T-helper 22 cell (primary cell): ENCODE measurements around the gene CAMK1D.

Source experiments
- DNase-seq: peaks from one replicate; pipeline ENCODE4 v3.0.0-alpha.2; 2020; ENCODE audit warnings: low read depth

The CAMK1D gene

DNA sequence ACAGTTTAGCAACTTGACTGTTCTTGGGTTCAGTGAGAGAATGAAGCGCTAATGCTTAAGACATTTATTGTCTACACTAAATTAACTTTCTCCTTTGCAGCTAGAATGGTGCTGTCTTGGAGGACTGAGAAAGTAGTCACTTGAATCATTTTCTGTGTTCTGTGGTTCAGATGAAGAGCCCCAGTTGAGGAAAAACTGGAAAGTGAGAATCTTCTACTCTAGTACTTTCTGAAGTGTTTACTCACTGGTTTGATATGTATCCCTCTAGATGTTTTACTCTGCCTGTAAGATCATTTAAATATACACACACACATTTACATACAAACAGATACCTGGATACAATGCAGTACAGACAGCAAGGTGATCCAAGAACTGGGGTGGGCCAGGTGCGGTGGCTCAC lies 308.1 kb downstream of the CAMK1D start:
- DNase-seq: no peak

DNA sequence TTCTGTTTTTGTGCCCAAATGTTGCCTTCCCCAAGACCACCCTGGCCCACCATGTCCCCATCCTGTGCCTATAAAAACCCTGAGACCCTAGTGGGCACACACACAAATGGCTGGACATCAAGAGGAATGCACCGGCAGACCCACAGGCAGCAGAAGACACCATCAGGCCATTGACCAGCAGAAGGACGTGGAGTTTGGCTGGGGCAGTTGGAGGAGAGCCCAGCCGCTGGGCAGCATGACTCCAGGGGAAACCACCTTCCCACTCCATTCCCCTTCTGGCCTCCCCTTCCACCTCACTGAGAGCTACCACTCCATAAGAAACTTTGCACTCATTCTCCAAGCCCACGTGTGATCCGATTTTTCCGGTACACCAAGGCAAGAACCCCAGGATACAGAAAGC lies 309.2 kb downstream of the CAMK1D start:
- no peak for DNase-seq

DNA sequence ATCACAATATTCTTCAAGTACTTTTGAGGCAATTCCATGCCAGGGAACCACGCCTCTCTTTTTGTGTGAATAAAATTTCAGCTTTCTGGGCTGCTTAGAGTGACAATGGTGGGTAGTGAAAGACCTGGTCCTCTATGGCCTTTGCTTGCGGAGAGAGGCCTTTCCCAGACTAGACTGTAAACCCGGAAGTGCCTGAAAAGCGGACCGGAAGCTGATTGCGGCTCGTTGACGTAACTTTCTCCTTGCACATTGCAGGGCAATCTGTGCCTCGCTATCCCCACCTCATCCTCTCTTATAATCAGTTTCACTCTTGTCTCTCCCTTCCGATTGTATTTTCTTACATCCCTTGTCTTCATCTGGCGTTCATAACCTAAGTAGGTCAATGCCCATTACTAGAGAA lies 310.4 kb downstream of the CAMK1D start:
- DNase-seq: no peak

DNA sequence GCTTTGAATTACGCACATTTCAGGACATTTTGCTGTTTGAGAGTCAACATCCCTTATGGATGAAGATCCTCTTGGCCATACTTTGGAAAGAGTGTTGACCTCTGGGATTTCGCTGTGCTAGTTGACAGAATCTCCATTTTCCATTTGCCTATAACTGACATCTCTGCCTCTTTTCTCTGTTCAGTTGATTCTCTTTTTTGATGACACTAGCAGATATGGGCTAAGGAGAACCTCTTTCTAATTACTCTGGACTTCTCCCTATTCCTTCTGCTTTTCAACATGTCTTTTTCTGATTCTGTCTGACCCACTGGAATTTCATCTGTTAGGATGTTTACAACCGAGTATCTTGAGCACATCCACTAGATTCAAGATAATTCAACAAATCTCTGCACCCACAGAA lies 311.5 kb downstream of the CAMK1D start:
- no peak for DNase-seq

DNA sequence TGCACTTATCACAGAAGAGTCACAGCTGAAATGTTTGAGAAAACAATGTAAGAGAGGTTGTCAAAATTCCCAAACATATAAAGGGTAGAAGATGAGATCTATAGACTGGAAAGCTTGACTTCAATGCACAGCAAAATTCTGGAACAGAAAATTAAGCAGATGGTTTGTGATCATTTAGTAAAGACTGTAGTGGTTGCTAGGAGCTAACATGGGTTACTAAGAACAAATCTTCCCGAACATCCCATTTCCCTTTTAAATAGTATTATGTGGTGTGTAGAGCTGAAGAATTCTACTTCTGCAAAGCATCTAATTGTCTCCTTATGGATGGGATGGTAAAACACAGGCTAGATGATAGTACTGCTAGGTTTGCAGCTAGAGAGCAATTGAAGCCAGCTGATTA lies 312.3 kb downstream of the CAMK1D start:
- no peak for DNase-seq

DNA sequence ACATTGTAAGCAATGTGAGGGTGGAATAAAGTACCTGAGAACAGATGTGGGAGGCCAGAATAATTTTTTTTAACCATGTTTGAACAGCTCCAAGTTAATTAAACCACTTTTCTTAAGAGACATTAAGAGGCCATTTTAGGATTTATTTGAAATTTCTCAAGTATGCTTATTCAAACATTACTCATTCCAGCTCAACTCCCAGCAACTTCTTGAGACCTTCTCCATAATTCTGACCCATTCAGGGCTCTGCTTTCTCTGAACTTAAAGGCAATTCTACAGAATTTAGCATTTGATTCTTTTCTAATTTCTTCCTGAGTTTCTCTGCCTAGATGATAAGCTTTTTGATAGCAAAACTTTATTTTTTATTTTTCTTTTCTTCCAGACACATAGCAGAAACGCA lies 314.5 kb downstream of the CAMK1D start:
- DNase-seq: no peak

DNA sequence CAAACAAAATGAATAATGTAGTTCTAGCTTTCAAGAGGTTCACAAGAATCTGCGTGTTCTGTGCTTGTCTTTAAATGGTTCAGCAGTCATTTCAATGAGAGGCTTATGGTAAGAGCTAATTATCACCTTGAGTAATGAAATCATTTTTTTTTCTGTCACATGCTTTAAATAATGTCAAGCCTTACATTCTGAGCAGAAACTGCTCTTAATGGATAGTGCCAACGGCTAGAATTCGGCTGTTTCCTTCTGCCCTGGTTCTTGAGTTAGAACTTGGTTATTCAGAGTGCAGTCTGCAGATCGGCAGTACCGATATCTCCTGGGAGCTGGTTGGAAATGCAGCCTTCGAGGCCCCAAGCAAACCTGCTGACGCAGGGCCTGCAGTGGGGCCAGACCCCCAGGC lies 316.2 kb downstream of the CAMK1D start:
- no peak for DNase-seq

DNA sequence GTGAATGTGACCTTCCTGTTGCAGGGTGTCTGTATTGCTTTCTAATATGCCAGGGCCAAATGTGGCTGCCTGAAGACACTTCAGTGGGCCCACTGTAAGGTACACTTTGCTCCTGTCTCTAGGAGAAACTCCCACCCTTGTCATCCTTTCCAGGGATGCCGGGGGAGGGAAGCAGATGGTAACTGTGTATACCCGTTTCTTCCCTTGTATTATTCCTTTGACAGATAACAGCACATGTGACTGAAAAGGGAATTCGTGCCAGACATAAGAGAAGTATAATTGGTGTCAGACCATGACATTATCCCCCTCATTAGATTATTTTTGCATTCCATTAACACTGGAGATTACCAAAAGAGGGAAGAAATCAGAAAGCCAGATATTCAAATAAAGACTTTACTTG lies 317.7 kb downstream of the CAMK1D start:
- DNase-seq: no peak

DNA sequence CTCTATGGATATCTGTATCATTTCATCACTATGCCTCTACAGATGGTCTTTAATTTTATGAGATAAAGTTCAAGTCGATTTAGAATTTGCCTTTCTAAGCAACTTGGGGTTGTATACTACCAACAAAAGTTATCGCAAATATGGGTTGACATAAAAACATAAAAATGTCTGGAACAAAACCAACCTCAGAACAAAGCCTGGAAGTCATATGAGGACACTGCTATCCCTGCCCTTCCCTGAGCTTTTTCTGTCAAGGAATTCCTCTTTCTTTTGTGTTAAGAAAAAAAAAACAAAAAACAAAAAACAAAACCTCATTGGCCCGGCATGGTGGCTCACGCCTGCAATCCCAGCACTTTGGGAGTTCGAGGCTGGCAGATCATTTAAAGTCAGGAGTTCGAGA lies 319.3 kb downstream of the CAMK1D start:
- no peak for DNase-seq

DNA sequence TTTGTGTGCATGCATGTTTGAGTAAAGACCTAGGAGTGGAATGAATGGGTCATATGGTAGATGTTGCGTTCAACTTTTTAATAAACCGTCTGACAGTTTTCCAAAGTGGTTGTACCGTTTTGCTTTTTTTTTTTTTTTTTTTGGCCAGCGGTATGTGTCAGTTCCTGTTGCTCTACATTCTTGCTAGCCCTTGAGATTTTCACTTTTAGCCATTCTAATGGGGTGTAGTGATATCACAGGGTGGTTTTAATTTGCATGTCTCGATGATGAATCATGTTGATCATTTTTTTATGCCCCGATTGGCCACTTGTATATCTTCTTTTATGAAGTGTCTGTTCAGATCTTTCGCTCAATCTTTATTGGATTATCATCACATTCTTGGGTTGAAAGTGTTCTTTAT lies 320.7 kb downstream of the CAMK1D start:
- no peak for DNase-seq

DNA sequence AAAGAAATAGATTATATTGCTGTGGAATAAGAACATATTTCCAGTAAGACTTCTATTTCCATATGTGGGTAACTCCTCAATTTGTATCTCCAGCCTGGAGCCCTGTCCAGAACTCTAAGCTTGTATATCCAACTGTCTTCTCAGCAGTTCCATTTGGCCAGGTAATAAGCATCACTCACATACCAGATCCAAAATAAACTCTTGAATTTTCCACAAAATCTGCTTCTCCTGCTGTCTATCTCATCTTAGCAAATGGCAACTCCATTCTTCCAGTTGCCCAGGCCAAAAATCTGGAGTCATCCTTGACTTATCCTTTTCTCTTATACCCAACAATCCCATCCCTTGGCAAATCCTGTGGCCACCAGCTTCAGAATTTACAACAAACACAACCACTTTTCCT lies 325.8 kb downstream of the CAMK1D start:
- DNase-seq: no peak

DNA sequence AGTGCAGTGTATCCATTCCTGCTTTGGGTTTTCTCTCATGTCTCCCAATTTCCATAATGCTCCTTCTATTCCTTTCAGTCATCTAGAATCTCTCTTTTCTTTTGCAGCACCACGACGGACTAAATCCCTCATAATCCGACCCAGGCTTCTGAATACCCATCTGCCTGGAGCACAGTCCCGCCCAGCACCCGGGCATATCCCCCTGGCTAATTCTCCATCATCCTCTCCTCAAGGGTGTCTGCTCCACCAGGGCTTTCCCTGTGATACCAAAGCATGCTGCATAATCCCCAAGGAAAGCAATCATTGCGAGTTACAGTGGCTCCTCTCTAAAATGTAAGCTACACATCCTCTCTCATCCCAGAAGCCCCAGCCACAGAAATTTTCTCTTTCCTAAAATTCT lies 330.3 kb downstream of the CAMK1D start:
- no peak for DNase-seq

DNA sequence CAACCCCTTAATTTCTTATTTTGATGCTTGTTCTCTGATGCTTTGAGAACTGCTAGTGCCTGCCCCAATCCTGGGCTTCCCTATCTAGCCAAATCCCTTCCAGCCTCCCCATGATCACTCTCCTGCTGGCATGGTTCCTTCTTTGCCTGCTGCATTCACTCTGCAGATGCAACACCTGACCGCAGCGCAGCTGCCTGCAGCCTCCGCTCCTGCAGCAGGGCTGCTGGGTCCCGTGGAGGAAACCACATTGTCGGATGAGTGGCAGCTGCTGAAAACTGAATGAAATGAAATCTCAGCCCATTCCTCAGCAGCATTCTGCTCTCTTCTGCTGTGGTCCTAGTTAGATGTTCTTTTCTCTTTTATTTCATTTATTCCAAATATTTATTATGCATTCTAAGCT lies 331.9 kb downstream of the CAMK1D start:
- no peak for DNase-seq

DNA sequence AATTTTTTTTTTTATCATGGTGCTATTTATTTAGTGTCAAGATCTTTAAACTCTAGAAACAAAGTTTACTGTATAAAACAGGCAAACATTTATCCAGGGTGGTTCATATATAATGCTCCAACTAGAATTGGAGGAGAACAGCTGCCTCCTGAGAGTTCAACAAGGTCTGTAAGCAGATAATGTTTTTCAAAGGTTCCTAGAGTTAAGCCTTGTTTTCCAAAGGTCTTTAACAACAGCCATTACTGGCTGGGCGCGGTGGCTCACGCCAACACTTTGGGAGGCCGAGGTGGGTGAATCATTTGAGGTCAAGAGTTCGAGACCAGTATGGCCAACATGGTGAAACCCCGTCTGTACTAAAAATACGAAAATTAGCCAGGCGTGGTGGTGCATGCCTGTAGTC lies 335.4 kb downstream of the CAMK1D start:
- no peak for DNase-seq

DNA sequence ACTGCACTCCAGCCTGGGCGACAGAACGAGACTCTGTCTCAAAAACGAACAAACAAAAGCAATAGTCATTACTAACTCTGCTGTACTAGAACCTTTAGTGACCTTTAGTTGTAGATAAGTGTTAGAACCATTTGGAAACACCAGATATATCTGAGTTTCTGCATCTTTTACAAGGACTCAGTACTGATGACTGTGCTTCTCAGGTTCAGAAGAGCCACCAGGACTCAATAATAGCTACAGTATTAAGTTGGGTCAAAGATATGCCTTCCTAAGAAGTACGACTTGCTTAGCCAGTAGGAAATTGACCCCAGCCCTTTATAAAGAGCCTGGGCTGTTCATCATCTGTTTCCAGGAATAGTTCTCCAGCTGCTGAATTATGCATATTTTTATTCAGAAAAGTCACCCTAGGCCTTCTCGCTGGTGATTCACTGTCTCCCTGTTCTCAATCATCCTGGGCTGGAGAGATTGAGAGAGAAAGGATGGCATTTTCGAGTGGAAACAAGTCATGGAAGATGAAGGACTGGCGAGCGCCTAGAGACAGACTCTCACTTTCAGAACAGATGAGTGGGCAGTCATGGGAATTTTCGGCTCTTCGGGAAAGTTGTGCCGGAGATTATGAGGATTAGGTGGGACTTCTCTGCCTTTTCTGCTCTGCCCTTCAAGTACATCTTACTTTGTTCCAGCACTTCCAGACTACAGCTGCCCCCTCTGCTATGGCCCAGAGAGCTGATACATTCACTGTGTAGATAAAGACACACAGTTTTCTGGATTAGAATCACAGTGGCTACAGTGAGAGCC lies 336.1 kb downstream of the CAMK1D start:
- DNase-seq: no peak

DNA sequence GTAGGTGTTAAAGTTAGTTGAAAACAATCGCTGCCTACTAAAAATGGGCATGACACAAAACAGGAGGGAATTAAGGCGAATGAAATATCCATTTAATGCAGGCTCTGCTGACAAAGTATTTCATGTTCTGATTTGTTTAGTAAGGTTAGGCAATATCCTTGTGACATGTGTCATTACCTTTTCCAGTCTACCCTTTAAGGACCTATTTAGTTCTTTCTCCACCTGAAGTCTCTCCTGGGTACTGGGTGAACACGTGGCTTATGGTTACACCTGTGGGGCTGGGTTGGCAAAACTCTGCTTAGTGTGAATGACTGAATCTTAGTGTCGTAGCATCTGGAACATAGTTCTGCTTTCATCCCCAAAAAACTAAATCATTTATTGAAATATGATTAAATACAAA lies 338.6 kb downstream of the CAMK1D start:
- DNase-seq: no peak

DNA sequence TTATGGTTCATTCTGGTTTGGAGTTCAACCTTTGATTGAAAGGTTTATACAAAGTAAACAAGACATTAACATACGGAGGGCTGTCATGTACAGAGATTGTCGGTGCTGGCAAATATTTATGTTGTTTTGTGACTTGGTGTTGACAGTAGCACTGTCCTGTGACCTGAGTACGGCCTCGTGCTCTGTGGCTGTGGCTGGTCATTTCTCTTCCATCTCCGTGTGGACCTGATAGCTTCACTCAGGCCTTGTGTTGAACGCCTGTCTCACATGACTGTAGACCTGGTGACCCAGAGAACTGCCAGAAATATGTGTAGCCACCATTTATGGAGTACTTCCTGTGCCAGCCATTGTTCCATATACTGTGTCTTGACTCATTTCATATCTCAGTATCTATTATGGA lies 340.5 kb downstream of the CAMK1D start:
- no peak for DNase-seq

DNA sequence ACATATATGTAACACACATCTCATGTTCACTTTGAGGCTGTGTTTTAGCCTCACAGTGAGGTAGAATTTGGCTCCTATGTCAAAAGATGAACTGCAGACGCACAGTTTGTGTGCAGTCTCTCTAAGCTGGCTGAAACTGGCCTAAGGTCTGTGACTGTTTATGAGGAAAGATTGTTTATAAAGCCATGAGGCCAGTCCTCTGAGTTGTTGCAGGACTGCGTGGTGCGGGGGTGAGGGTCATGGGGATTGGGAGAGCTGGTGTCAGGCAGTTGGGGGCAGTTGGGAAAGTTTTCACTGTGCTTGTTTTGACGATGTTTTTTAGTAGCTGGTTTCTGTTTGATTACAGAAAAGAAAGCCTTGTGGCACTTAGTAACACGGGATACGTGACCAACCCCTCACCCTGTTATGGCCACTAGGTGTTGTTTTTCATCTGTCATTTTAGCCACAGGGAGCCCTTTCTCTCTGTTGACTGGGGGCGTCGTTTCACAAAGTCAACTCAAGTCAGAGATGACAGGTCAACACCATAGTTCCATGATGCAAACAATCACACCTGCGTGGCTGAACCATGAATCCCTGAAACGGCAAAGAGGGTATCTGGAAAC lies 341.3 kb downstream of the CAMK1D start:
- no peak for DNase-seq

DNA sequence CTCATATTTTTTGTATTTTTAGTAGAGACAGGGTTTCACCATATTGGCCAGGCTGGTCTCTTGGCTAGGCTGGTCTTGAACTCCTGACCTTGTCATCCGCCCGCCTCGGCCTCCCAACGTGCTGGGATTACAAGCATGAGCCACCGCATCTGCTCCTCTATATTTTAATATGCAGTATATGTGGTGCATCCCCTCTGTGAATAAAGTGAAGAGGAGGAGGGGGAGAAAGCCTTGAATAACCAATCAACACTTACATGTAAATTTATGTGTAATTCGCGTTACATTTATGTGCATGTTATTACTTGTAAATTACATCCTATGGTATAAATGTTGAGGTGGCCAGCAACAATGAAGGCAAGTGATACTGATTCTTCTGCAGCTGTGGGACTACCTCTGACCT lies 342.2 kb downstream of the CAMK1D start:
- DNase-seq: no peak

DNA sequence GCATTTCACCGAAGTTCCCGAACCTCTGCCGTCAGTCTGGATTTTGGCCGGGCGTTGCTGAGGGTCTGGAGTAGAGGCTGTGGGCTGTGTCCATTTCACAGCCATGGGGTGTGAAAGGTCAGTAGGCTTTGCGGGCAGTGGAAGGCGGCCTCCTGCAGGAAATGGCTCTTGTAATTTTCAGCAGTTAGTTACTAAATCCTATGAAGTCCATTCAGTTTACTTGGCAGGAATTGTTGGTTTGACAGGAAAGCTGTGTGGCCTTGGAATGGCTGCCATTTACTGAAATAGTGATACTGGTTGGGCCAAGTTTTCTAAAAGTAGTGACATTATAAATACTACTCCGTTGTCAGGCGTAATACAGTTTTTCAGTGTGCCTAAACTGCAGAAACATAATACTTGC lies 348.4 kb downstream of the CAMK1D start:
- DNase-seq: no peak

DNA sequence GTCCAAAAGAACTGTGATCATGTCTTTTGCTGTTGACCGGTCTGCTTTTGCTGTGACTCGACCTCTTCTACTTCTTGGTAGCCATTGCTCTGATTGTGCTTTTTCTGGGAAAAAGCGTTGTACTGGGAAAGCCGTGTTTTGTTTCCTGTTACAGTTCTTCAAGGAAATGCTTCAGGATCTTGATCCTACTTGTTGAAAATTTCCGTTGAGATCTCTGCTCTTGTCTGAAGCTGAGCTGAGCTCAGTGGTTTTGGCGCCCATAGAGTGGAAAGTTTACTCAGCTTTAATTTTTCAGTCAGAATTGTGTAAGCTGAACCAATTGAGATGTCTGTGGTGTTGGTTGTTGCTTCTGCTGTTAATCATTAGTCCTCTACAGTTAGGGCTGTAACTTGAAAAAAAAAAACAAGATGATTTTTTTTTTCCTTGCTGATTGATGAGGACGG lies 349.9 kb downstream of the CAMK1D start:
- no peak for DNase-seq

DNA sequence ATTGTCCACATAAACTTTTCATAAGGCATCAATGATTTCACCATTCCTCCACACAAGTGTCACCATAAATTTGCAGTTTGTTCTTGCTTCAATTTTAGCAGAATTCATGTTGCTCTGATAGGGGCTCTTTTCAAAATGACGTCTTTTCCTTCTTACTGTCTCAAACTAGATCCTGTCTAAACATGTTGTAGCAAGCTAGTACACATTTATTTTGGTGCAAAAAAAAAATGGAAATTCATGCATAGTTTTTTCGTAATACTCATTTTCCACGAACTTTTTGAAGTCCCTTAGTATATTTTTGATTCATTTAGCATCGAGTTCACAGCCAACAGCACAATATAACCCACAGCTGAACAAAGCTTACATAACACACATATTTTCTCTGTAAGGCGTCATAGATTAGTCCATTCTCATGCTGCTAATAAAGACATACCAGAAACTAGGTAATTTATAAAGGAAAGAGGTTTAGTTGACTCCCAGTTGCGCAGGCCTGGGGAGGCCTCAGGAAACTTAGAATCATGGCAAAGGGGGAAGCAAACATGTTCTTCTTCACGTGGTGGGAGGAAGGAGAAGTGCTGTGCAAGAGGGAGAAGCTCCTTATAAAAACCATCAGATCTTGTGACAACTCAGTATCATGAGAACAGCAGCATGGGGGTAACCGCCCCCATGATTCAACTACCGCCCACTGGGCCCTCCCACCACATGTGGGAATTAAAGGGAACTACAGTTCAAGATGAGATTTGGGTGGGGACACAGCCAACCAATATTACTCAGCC lies 350.6 kb downstream of the CAMK1D start:
- no peak for DNase-seq

DNA sequence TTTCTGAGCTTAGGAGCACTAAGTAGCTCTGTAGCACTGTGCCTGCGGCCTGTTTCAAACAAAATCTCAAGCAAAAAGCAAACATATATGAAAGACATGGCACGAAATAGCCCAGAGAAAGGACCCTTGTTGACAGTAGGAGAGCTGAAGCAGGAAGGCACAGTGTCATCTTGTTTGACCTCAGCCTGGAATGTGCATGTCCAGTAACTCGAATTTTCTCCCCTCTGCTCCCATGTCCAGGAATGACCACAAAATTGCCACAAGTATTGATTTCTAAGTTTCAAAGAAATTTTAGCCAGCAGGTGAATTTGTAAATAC lies 351.2 kb downstream of the CAMK1D start:
- no peak for DNase-seq
